HK-2 (cell line): ENCODE results near the gene ARHGEF18.
"Not testable (repeated sequence)": the region's sequence is repeated elsewhere in the genome, so short reads cannot be mapped to it uniquely, and the experiment has no call there.

ENCODE experiments used
- DNase-seq: peaks from one replicate; pipeline ENCODE4 v3.0.0-alpha.2; 2018; ENCODE audit not compliant: unreplicated experiment

ARHGEF18 gene

DNA sequence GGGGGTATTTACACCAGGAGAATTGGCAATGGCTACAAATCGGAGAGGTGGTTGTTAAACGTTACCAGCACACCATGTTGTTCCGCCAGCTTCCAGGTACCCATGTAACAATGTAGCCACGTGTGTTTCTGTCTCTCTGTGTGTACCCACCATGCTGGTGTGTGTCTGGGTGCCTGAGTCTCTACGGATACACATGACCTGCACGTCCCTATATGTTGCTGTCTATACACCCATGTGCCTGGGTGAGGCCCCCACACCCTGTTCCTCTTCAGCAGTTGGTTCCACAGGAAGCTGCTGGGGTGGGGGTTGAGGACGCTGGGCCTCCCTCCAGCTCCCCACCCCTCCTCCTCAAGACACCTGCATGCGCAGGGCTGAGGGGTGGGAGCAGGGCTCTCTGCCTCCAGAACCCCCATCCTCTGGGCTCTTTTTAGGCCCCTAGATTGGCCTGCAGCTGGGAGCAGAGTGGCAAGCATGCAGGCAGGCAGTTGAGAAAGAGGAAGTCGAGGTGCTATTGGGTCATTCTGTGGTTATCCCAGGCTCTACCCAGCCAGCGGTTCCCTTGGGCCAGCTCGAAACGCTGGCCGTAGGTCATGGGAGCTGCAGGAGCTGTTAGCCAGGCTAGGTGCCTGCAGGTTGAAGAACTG lies at the start of gene ARHGEF18:
Gene ARHGEF18 (plus strand): TSS at position 351 of the 644 bp plus-strand sequence. CDS start 13,954 bp downstream, outside the sequence.
- DNase-seq: no peak

DNA sequence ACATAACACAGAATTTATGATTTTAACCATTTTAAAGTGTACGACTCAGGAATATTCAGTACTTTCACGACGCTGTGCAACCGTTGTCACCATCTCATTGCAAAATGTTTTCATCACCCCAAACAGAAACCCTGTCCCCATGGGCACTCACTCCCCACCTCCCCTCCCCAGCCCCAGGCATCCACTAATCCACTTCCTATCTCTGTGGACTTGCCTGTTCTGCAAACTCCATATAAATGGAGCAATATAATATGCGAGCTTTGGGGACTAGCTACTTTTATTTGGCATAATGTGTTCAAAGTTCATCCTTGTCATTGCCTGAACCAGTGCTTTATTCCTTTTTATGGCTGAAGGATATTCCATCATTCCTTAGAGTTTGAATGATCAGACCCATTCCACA lies 47.2 kb upstream of the ARHGEF18 start:
- no peak for DNase-seq

DNA sequence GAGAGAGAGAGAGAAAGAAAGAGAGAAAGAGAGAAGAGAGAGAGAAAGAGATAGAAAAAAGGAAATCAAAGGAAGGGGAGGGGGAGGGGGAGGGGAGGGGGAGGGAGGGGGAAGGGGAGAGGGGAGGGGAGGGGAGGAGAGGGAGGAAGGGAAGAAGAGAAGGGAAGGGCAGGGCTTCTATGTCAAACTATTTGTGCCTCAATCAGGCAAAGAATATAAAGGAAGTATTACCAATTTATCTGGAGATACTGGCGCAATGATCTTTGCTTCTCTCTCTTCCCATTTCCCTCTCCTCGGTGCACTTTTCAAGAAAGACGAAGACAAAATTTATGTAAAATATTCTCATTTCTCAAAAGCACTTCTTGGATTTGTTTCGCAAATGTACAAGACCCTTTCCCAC lies 45.3 kb upstream of the ARHGEF18 start:
- DNase-seq: no peak

DNA sequence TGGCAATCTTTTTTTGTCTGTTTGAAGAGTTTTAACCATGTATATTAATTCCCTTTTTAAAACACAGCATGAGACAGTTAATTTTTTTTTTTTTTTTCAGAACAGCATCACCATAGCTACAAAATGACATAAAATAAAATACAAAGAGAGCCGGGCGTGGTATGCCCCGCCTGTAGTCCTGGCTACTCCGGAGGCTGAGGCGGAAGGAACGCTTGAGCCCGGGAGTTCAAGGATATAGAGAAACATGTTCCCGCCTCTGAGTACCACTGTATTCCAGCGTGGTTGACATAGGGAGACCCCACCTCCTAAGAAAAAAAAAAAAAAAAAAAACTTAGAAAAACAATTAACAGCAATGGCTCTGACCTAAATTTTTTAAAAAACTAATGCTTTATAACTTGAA lies 44.5 kb upstream of the ARHGEF18 start:
- no peak for DNase-seq

DNA sequence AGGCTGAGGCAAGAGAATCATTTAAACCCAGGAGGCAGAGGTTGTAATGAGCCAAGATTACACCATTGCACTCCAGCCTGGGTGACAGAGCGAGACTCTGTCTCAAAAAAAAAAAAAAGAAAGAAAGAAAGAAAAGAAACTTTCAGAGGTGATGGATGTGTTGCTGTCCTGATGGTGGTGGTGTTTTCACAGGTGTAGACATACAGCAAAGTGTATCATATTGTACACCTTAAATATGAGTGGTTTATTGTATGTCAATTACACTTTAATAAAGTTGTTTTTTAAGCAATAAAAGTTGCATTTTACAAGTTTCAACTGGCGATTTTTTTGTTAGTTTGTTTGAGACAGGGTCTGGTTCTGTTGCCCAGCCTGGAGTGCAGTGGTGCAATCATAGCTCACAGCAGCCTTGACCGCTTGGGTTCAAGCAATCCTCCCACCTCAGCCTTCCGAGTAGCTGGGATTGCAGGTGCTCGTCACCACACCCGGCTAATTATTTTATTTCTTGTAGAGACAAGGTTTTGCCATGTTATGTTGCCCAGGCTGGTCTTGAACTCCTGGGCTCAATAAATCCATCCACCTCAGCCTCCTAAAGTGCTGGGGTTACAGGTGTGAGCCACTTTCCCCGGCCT lies 41.0 kb upstream of the ARHGEF18 start:
- DNase-seq: no peak

DNA sequence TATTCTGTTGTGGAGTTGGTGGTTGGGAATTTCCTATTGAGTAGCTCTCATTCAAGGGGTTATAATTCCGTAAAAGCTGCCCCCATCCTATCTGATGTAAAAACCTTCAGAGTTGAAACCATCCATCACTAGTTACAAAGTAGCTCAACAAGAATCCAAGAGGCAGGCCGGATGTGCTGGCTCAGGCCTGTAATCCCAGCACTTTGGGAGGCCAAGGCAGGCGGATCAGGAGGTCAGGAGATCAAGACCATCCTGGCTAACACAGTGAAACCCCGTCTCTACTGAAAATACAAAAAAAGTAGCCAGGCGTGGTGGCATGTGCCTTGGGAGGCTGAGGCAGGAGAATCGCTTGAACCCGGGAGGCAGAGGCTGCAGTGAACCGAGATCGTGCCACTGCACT lies 40.4 kb upstream of the ARHGEF18 start:
- DNase-seq: not testable (repeated sequence)

DNA sequence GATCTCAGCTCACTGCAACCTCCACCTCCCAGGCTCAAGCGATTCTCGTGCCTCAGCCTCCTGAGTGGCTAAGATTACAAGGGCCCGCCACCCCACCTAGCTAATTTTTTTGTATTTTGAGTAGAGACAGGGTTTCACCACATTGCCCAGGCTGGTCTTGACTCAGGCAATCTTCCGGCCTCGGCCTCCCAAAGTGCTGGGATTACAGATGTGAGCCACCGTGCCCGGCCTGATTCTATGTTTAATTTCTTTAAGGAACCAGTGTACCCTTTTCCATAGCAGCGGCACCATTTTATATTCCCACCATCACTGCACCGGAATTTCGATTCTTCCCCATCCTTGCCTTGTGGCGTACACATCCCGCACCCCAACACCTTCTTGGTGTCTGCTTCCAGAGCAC lies 36.8 kb upstream of the ARHGEF18 start:
- DNase-seq: no peak

DNA sequence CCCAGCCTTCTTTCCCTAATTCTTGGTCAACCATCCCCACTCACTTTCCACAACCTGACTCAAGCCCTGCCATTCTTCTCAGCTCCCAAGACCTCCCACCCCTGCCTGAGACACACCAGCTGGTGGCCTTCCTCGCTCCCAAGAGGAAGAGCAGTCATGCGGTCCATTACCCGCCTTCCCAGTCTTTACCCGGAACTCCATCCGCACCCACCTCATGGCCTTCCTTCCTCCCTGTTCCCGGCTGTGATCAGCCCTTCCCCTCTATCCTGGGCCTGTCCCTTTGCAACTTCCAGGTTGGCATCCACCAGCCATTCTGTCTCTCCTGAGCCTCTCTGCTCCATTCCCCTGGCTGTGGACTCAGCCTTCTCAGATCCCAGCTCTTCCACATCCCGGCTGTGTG lies 35.9 kb upstream of the ARHGEF18 start:
- DNase-seq: no peak

DNA sequence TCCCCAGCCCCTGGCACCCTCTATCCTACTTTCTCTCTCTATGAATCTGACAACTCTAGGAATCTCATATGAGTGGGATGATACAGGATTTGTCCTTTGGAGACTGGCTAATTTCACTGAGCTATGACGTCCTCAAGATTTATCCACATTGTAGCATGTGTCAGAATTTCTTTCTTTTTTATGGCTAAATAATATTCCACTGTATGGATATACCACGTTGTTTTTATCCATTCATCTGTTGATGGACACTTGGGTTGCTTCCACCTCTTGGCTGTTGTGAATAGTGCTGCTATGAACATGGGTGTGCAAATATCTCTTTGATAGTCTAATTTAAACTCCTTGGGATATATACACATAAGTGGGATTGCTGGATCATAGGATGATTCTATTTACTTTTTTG lies 30.6 kb upstream of the ARHGEF18 start:
- no peak for DNase-seq

DNA sequence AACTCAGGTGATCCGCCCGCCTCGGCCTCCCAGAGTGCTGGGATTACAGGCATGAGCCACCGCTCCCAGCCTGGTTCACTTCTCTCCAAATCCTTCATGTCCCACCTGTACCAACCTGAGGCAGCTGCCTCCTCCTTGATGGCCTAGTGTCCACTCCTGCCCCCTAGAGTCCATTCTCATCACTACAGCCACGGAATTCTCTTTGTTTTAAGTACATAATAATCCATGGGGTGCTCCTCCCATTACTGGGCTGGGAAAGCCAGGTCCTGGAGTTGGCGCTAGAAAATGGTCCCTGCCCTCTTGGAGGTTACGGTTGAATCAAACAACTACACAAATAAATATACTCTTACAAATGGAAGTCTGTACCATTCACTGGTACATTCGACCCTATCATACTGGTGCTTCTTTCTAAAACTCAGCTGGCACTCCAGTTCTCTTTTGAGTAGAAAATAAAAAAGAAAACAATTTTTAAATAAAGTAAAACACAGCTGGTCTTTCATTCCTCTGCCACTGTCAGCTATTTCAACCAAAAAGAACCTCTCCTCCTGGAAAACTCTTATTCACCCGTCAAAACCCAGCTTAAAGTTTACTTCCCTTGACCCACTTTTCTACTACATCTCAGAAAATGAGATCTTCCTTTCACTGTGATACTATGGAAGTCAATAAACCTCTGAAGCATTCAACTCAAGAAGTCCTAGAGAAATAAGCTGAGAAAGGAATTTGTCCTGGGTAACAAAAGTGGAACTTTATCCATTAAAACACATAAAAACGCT lies 22.4 kb upstream of the ARHGEF18 start:
- DNase-seq: no peak

DNA sequence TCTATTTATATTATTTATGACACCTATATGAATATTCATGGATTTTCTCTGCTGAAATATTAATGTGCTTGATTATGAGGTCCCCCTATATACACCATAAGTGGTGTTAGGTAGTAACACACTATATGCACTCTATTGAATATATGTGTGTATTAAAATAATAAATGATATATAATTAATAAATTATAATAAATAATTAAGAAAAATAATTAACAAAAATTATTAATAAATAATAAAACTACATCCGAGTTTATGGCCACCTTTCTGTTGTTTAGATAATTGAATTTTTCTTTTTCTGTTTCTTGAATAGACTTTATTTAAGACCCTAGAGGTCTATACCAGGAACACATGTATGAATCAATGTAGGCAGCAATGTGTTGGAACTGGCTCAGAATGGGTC lies 20.9 kb upstream of the ARHGEF18 start:
- no peak for DNase-seq

DNA sequence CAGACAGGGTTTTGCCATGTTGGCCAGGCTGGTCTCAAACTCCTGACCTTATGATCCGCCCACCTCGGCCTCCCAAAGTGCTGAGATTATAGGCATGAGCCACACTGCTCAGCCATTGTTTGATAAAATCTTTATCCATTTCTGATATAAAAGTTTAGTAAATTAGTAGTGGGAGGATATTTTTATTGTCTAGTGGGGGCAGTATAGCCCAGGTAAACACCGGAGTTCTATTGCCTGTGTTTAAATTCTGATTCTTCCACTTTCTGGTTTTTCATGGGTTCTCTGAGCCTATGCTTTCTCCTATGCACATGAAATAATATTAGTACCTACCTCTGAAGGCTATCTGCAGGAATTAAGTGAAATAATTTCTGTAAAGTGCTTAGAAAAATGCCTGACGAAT lies 20.1 kb upstream of the ARHGEF18 start:
- no peak for DNase-seq

DNA sequence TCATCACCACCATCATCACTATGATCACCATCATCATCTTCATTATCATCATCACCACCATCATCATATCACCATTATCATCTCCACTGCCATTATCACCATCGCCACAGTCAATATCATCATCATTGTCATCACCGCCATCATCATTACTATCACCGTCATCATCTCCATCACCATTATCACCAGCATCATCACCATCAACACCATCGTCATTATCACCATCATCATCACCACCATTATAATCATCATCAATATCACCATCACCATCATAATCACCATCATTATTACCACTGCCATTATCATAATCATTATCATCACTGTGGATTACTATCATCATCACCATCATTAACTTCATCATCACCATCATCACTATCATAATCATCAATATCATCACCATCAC lies 17.3 kb upstream of the ARHGEF18 start:
- no peak for DNase-seq

DNA sequence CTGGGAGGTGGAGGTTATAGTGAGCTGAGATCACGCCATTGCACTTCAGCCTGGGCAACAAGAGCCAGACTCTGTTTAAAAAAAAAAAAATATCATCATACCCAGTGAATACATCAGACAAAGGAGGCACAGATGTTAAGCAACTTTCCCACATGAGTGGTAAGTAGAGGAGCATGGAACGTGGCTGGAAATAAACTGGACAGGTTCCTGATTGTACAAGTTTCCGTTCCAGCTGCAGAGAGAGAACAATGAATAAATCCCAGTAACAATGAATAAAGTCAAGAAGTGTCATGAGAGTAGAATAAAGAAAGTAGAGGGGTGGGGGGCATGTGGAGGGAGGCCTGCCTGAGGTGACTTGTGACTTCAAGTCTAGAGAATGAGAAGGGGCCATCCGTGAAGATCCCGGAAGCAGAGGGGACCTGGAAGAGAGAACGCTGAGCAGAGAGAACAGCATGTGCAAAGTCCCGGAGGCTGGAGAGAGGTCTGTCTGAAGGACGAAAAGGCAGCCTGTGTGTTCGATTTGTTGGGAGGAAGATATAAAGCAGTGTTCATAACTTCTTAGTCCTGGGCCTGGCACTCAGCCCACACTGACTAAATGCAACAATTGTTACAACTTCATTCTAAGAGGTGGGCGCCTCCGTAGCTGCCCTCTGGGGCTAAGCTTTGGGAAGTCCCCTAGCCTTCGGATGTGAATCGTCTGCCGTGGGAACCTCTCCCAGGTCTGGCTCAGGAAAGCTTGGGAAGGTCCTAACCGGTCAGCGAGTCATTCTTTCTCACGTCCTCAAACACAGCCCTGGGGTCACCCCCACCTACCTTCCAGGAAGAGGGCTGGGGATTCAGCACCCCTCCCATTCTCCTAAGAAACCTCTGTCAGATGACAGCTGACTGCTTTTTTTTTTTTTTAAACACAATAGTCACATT lies 15.3 kb upstream of the ARHGEF18 start:
- no peak for DNase-seq

DNA sequence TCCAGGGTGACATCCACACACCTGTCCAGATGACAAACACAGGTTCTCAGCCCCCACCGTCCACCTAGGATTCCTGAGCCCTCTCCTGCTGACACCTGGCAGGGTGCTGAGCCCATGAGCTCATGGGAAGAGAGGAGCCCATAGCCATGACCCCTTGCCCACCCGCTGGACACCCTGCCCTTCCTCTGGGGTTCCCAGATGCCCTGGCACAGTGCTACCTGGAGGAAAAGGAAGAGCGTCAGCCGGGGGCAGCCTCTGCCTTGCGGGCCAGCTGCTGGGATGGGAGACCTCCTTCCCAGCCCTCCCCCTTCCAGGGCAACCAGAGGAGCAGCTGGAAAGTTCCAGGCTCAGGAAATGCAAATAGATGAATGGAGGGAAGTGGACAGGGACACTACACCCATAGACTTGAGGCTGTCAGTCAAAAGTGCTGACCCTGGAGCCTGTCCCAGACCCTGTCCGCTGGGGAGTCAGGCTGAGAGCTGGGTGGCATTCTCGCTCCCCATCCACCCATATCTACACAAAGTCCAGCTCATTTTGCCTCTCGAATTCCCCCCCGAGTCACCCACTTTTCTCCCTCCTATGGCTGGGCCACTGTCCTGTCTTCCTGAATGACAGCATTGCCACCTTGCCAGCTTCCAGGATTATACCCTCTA lies 12.3 kb upstream of the ARHGEF18 start:
- no peak for DNase-seq

DNA sequence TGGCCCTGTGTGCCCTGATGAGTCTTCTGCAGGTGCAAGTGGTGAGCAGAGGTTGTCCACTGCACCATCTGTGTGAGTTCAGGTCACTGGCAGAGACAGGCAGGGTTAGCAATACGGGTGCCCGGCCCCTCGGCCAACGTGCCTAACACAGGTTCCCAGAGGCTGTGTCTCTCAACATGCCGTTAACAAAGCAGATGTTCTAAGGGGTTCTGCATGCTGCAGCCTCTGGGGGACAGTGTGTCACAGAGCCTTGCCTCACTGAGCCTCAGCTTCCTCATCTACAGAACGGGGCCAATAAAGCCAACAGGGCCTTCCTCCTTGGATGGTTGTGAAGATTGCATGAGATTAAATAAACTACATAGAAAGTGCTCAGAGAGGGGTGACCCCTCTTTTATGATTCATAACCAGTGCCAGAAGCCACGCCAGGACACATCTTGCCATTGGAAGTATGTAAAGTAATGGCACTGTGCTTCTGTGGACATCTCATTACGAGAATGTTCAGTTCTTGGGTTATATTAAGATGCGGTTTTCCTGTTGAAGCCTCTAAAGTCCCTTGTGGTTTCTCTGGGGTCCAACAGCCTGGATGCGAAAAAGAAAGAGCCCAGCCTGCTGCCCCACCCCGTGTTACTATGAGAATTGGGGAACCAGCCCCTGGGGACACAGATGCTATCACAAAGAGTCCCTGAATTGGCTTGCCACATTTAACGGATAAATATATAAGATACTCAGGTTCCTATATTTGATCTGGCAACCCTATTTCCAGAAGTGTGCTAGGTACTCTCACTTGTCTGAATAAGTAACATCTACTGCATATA lies 11.2 kb upstream of the ARHGEF18 start:
- no peak for DNase-seq

DNA sequence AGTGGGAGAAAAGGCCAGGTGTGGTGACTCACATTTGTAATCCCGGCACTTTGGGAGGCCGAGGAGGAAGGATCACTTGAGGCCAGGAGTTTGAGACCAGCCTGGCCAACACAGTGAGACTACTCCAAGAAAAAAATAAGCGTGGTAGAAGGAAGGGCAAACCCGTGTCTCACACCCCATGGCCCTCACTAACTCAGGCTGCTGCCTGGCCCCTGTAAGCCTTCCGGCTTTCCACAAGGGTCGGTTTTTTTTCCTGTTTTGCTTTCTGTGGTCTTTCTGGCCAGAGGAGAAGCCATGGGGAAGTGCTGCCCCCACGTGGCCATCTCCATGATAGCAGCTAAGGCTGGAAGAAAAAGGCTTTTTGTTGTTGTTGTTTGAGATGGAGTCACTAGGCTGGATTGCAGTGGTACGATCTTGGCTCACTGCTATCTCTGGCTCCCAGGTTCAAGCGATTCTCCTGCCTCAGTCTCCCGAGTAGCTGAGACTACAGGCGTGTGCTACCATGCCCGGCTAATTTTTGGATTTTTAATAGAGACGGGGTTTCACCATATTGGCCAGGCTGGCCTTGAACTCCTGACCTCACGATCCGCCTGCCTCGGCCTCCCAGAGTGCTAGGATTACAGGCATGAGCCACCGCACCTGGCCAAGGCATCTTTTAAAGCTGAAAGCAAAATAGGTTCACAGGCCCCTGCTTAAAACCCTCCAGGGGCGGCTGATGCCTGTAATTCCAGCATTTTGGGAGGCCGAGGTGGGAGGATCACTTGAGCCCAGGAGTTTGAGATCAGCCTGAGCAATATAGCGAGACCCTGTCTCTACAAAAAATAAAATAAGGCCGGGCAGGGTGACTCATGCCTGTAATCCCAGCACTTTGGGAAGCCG lies 7.5 kb upstream of the ARHGEF18 start:
- DNase-seq: peak; percentile 89

DNA sequence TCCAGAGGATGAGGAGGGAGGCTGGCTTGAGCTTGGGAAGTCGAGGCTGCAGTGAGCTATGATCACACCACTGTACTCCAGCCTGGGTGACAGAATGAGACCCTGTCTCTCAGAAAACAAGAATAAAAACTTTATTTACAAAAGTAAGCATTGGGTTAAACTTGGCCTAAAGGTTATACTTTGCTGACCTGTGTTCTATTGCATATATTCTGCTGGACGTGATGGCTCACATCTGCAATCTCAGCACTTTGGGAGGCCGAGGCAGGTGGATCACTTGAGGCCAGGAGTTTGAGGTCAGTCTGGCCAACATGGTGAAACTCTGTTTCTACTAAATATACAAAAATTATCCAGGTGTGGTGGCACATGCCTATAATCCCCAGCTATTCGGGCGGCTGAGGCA lies 6.6 kb upstream of the ARHGEF18 start:
- no peak for DNase-seq

DNA sequence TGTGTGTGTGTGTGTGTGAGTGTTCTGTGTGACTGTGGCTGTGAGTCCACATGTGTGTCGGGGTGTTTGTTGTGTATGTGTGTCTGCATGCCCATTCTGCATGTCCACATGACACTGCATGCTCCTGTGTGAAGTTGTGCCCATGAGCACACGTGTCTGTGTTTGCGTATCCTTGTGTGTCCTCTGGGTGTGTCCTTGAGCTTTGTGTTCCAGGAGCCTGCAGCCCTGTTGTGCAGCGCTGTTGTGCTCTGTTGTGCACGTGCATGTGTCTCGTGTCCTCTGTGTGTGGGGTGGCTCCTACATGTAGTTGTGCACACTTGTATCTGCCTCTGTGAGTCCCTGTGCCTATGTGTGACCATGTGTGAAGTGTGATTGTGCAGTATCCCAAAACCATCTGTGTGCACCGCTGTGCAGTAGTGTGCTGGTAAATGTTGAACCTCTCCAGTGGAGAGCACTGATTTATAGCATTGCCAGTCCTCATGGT lies 2.2 kb upstream of the ARHGEF18 start:
- DNase-seq: no peak
